ENCODE results near the gene SPAG9.

DNA sequence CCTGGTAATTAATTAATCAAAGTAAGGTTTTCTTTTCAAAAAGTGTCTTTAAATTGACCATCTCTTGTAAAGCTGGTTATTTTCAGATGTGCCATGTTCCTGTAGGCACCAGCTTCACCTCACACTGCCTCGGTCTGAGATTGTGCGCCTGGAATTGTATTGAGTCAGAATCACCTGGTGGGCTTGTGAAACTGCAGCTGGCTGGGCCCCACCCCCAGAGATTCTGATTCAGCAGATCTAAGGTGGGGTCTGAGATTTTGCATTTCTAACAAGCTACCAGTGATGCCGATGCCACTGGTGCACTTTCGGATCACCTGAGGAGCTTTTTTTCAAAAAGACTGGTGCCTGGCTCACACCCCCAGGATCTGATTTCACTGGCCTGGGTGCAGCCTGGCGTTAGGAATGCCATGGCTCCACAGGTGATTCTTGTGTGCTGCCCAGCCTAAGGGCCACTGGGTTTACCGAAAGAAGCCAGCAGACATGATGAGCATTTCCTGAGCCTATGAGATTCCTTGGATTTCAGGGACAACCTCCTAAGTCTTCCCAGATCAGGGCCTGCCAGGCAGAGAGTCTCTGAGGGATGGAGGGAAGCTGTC, 195.3 kb downstream of the SPAG9 start:
- TF ChIP-seq ZNF384 (IDR thresholded peaks at IDR 0.05) = no peak
- no peak for TF ChIP-seq SUZ12 (IDR thresholded peaks at IDR 0.05)
- TF ChIP-seq SP1 (IDR thresholded peaks at IDR 0.05) = no peak
- TF ChIP-seq, protein P1, sequence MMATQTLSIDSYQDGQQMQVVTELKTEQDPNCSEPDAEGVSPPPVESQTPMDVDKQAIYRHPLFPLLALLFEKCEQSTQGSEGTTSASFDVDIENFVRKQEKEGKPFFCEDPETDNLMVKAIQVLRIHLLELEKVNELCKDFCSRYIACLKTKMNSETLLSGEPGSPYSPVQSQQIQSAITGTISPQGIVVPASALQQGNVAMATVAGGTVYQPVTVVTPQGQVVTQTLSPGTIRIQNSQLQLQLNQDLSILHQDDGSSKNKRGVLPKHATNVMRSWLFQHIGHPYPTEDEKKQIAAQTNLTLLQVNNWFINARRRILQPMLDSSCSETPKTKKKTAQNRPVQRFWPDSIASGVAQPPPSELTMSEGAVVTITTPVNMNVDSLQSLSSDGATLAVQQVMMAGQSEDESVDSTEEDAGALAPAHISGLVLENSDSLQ (IDR thresholded peaks at IDR 0.05) = no peak
- no peak for TF ChIP-seq LEF1 (IDR thresholded peaks at IDR 0.05; ENCODE audit: borderline replicate concordance)
- no peak for TF ChIP-seq FOXA1 (IDR thresholded peaks at IDR 0.05)
- no peak for TF ChIP-seq NFRKB (IDR thresholded peaks at IDR 0.05)

Data from HEK293T (cell line).